Fibroblast of the aortic adventitia (primary cell): Measurements from ENCODE around the gene DDR2. TPM values are rescaled to one million over a fixed set of nuclear protein-coding genes. Genes with fewer than 3 reads are reported as not detected.

ENCODE experiments used
- DNase-seq: peaks from one replicate; pipeline ENCODE4 v3.0.0-alpha.2; 2010; ENCODE audit warnings: low read depth
- H3K4me3 ChIP-seq: 2 replicates; pipeline ENCODE4 v1.5.1; 2011; ENCODE audit warnings: low read depth, mild to moderate bottlenecking, control low read depth, low read length, moderate library complexity
- CTCF ChIP-seq: IDR thresholded peaks from 2 replicates; pipeline ENCODE4 v1.5.1; 2011; ENCODE audit warnings: mild to moderate bottlenecking, low read length, control low read depth, inconsistent platforms; ENCODE audit not compliant: insufficient read depth
- total RNA-seq: library from RNA; depleted of rRNA; stranded (reverse); fragments of >200 nt; gene quantifications from 2 replicates; pipeline ENCODE4 v1.2.3, GENCODE V29; 2012; ENCODE audit warnings: low replicate concordance

Gene DDR2
- total RNA-seq, 1 donor, result 379 TPM

DNA sequence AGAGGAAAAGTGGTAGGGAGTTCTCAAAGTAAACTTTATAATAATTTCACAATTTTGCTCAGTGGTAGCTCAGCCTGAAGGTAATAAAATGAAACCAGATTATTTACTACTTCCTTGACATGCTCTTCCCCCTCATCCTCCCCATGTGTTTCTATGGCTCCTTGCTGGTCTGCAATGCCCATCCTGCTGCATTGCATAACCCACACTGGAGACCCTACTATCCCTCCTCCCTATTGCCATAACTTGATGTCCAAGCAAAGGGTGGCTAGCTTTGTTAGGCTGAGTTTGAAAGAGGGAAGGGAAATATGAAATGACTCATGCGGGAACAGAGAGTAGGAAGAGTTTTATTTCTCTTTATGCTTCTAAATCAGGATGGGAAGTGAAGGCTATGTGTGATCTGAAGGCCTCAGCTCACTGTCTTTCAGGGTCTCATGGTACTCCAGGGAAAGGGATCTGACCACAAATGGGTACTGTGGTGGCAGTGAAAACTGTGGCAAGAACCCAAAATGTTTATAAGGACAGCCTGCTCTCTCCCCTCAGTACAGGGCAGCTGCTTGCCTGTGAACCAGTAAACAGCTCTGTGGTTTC lies 121.8 kb downstream of the DDR2 start:
- DNase-seq, result no peak
- no peak for TF ChIP-seq CTCF
- no peak overlapping the region for H3K4me3 ChIP-seq

DNA sequence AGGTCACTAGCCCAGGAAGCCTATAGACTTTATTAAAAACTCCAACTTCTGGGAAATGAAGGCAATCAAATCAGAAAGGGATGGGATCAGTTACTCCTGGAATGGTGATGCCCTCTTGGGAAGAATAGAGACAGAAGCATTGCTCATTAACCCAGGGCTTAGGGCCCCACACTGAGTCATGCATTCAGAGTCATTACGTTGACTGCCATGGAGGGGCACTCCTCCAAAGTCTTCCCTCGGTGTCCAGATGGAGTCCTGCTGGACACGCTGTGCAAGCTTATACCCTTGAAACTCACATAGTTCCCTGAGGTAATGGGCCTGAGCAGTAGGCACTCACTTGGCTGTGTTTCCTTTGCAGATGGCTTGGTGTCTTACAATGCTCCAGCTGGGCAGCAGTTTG lies 123.0 kb downstream of the DDR2 start:
- DNase-seq, result no peak
- H3K4me3 ChIP-seq, result no peak overlapping the region
- no peak for TF ChIP-seq CTCF

DNA sequence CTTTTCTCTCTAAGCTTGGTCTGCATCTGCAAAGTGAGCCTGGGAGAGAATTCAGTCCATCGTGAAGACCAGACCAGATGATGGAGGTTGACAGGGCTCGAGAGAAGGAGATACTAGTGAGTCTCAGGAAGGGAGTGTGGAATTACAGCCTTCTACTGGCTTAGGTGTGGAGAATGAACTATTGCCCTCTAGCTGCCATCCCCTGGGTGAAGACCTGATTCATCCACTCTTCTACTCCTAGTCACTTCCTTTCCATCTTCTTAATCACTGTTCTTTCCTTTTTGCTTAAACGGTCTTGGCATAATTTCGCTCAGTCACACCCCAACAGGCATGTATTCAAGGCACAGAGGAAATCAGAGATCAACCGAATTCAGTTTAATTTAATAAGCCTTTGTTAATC lies 124.3 kb downstream of the DDR2 start:
- TF ChIP-seq CTCF, result no peak
- no peak overlapping the region for H3K4me3 ChIP-seq
- DNase-seq, result peak; percentile 24

DNA sequence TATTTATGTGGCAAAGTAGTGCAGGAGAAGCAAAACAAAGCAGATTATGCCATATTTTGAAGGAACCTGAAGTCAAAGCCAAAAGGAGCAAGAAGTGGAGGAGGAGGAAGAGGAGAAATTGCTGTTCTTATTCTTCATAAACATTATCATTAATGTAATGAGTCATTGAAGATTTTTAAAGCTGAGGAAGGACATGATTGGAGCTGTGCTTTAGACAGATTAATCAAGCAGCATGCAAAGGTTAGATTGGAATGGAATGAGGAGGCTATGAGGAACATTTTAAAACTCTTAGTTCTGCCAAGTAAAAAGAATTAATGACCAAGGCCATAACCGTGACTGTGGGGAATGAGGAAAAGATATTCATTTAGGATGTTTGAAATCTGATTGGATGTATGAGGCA lies 125.2 kb downstream of the DDR2 start:
- no peak for TF ChIP-seq CTCF
- peak; percentile 36 for DNase-seq
- H3K4me3 ChIP-seq, result no peak overlapping the region

GRCh38 chr1:162765788-162766187 lies 133.5 kb downstream of the DDR2 start:
- no peak overlapping the region for H3K4me3 ChIP-seq
- no peak for DNase-seq
- no peak for TF ChIP-seq CTCF

DNA sequence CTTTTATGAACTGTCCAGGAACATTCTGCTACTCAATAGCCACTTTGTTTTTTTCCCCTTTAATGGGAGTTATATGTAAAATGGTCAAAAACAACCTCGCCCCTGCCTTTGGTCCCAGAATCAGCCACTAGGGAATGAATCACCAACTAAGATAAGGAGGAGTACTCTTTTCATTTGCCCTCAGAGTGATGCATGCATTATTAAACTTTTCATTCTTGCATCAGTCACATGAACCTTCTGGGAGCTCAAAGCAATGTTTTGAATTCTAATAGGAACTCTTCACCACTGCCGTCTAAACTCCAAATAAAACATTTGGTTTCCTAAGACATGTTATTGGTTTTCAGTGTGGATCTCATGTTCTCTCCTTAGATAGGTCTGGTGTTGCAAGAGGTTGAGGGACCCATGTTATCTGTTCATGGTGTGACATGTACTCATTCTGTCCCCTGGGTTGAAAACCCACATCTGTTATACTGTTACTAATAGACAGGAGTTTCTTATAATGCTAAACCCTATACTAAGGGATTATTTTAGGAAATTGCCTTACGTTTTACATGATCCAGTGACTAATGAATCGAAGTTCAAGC lies 140.4 kb downstream of the DDR2 start:
- no peak overlapping the region for H3K4me3 ChIP-seq
- DNase-seq, result peak; percentile 82
- peak; percentile 40 for TF ChIP-seq CTCF

- H3K4me3 ChIP-seq, result no peak overlapping the region
- DNase-seq, result no peak
- TF ChIP-seq CTCF, result no peak
Observed at GRCh38 chr1:162774007-162774406, 141.7 kb downstream of the DDR2 start.
